TTC549 (cell line): Measurements from ENCODE around the gene MISP3.
A peak's percentile ranks its signal among the peaks of the same experiment; 100 is the strongest.

Source experiments
- FAIRE-seq: peaks from 2 replicates; lab custom pipeline; 2012; peaks lifted over from hg19 to GRCh38; lab: Jason Lieb, UNC

The MISP3 gene

GRCh38 chr19:14080887-14081796, 8.6 kb downstream of the MISP3 start:
- peak; percentile 99 for FAIRE-seq

DNA sequence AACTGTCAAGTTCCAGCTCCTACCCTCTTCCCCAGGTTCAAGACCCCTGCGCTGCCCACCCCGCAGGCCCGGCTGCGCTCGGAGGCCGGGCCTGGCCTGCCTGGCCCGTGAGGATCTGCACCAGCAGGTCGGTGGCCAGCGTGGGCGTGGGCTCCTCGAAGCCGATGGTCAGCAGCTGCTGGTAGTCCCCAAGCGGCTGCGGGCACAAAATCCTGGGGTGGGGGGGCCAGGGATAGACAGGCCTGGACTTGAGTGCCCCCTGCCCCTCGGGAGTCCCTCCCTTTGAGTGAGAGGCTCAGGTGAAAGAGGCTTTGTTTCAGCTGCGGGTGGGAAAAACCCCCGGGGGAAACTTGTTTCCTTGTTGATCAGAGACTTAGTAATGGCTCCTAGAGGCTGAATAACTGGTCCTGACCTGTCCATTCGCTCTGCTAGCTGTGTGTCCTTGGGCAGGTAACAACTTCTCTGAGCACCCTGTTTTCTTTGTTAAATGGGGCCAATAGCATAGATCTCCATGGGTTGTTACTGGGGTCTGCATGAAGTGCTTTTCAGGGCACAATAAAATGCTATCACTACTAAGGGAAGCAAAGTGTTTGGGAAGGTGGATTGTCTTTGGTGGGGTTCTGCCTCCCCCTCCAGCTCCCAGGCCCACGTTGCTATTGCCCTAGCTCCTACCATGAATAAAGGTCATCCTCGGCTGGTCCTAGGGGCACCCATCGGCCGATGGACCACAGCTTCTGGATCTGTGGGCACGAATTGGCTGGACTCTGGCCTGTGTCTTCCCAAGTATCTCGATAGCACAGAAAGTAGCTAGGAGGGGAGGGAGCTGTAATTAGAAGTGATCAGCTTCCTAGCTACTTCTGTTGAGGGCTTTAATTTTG, 9.4 kb downstream of the MISP3 start:
- FAIRE-seq, result no peak

DNA sequence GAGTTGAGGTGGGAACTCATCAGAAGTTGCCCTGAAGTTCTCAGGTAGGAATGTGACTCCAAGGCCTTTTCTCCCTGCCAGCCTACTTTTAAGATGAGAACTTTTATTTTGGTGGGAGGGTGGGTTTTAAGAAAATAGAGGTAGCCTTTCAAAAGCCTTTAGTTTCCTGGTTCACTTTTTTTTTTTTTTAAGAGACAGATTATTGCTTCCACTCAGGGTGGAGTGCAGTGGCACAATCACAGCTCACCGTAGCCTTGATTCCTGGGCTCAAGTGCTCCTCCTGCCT, 10.0 kb downstream of the MISP3 start:
- FAIRE-seq, result no peak

- no peak for FAIRE-seq
These were observed 12.9 kb downstream of the MISP3 start, which contains the start of gene C19orf67 for GRCh38 chr19:14085309-14085995. TSS of gene C19orf67 (minus strand) at chr19:14085783. CDS start at chr19:14085627, 156 bp downstream.

- no peak for FAIRE-seq
These were observed 13.5 kb downstream of the MISP3 start for GRCh38 chr19:14086098-14086497.

DNA sequence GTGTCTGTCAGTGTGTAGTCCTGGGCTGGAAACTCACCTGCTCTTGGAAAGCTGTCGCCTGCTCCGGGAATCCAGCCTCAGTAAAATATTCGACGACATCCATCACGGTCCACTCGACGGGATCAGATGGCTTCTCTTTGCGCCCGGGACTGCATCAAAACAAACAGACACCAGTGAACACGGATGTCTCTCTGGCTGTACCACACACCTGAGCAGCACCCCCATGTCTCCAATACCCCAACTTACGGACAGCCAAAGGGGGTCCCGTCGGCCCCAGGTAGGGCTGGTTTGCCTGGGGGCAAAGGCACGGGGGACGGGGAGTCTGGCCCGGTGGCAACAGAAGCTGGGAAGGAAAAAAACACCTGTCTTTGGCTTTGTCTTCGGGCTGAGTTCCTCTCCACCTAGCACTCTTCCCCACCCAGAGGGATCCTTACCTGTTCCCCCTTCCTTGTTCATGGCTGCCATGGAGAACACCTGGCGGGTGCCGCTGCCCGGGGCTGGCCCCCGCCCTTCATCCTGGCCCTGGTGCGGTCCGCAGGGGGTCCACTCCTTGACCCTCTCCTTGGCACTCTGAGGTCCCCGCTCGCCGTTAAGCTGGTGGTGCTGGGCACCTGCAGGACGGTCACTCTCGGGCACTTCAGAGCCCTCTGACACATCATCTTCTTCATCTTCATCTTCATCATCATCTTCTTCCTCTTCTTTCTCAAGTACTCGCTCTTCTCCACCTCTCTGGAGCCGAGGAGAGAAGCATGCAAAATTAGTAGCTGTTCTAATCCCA, 16.2 kb downstream of the MISP3 start:
- FAIRE-seq, result no peak

- no peak for FAIRE-seq
These were observed 16.8 kb downstream of the MISP3 start for GRCh38 chr19:14089412-14089661.

DNA sequence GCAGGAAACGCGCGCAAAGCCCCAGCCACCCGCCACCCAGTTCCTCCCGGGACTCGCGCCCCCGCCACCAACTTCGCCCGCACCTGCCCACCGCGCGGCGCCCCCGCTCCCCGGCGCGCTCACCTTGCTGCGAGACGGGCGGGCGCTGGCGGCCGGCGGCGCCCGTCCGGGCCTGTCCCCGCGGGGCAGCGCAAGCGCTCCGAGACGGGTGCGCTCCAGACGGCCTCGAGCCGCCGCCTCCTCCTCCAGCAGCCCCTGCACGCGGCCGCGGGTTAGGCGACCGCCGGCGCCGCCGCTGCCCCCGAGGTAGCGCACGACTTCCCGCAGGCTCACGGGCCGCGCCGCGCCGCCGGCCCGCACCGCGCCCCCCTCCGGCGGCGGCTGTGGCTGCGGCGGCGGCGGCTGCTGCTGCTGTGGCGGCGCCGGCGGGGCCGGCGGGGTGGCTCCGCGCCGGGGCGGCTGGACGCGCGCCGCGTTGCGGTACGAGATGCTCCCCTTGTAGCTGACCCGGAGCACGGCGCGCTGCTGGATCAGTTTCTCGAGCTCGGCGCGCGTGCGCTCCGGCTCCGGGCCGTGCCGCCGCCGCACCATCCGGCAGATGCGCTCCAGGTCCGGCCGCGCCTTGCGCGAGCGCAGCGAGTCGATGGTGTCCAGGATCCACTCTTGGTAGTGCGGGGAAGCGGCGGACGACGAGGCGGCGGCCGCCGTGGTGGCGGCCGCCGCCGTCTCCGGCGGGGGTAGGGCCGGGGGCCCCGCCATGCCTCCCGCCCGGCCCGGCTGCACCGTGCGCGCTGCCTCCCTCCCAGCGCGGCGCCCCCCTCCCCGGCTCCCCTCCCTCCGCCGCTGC, 17.3 kb downstream of the MISP3 start:
- FAIRE-seq, result no peak

DNA sequence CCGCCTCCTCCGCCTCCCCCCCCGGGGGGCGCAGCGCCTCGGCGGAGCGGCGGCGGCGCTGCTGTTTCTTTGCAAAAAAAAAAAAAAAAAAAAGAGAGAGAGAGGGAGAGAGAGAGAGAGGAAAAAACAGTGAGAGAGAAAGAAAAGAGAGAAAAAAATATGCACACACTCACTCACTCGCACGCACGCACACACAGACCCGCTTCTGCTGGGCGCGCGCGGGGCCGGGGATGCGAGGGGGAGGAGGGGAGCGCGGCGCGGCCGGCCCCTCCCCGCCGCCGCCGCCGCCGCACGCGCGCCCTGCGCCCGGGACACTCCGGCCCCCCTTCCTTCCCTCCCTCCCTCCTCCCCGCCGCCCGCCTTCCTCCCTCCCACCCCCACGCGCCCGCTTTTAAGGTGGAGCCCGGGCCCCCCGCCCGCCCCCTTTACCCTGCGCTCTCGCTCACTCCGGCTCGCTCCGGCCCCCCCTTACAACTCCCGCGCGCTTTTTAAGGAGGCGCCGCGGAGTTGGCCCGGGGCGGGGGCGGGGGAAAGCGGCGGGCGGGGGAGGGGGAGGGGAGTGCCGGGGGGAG, 18.0 kb downstream of the MISP3 start, which contains the start of gene SAMD1:
Gene SAMD1 (minus strand): TSS at position 243 of the 572 bp plus-strand sequence.
- no peak for FAIRE-seq

- FAIRE-seq, result no peak
These were observed 18.7 kb downstream of the MISP3 start for GRCh38 chr19:14091081-14091812.

DNA sequence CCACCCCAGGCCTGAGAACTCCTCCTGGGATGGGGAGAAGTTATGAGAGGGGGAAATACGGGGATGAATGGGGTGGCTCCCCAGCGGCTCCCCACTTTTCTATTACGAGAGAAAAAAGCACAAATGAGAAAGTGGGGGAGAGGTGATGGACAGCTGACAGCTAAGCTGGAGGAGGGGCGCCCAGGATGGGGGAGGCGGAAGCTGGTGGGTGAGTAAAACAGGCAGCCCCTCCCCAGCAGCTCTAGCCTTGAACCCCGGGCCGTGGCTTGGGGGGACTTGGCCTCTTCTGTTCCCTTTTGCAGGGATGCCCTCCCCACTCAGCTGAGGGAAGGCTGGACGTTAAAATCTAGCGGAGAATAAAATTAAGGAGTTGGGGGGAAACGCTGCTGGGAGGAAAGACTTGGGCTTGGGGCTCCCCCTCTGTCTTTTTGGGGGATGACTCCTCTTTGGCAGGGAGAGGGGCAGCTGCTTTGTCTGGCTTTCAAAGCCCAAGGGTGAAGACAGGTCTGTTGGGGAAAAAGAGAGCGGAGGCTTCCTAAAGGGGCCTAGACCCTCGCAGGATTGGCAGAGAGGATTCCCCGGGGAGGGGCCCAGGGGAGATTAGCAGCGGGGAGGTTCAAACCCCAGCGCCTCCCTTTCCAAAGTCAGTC, 19.4 kb downstream of the MISP3 start:
- FAIRE-seq, result no peak

DNA sequence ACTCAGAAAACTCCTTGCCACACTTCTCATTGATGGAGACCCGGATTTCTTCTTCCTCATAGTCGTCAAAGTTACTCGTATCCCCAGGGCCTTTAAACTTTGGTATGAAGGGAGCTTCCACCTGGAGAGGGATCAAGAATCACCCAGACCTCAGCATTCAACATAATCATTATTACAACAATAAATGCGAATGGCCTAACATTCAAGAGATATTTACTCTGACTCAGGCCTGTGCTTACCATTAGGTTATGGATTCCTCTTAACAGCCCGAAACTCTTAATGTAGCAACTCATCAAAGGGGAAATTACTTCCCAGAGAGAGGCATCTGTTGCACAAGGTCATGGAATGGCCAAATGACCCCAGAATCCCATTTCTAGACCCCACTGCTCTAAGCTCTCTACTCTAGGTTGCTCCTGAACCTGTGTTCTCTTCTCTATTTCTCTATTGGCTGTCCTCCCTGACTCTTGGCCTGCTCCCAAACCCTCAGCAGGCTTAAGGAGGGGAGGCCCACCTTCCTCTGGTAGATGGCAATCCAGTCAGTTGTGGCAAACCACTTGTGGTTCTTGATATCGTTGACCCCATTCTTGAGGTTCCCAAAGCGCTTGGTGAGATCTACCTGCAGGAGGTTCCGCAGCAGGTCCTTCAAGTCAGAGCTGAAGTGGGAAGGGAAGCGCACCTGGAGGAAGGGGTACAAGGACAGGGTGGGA, 20.7 kb downstream of the MISP3 start:
- FAIRE-seq, result no peak

- no peak for FAIRE-seq
These were observed 22.3 kb downstream of the MISP3 start for GRCh38 chr19:14094854-14095253.

DNA sequence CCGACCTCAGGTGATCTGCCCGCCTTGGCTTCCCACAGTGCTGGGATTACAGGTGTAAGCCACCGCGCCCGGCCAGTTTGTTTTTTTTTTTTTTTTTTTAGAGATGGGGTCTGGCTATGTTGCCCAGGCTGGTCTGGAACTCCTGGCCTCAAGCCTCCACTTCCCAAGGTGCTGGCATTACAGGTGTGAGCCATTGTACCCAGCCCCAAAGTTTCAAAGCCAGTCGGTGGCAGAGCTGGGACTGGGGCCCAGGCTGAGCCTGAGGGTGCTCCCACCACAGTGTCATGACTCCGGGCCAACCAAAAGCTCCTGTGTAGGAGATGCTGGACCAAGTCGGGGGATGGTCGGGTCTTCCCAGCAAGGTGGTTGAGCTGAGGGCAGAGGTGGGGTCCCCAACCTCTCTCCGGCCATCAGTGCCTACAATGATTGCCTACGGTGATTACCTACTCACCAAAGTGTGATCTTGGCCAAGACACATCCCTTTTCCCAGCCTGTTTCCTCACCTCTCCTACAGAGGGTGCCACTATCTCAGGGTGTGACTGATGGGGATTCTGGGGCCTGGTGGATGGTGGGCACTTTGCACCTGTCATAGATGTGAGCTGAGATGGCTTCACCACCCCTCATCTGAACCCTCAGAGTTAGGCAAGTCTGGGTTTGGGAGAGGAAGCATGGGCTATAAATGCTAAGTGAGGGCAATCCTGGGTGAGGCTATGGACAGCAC, 23.8 kb downstream of the MISP3 start:
- FAIRE-seq, result no peak

- no peak for FAIRE-seq
These were observed 25.1 kb downstream of the MISP3 start for GRCh38 chr19:14097532-14098151.

GRCh38 chr19:14101003-14101545, 28.5 kb downstream of the MISP3 start:
- FAIRE-seq, result no peak

GRCh38 chr19:14102102-14102696, 29.6 kb downstream of the MISP3 start:
- no peak for FAIRE-seq
